Renal cortex interstitium (tissue), 11 donors: ENCODE data around the gene LEFTY1. TPM values are rescaled to one million over a fixed set of nuclear protein-coding genes. Genes with fewer than 3 reads are reported as not detected.

ENCODE experiments used
- DNase-seq, 11 donors: peaks; one replicate each; pipeline ENCODE4 v3.0.0-alpha.2; 2013; ENCODE audit warnings: low read depth in 9 of 11, low spot score in 4 of 11; ENCODE audit errors: extremely low read depth in 1 of 11
- polyA plus RNA-seq, 3 donors: library from polyadenylated mRNA; unstranded; fragments of 120-200 nt; gene quantifications; one replicate each; pipeline ENCODE4 v1.2.1, GENCODE V29; 2013; ENCODE audit not compliant: insufficient read length in 3 of 3

LEFTY1 gene
- polyA plus RNA-seq, 3 donors: 4.2 to 5.5 (median 4.8) TPM

- DNase-seq: no peak
These were observed 8.3 kb downstream of the LEFTY1 start for GRCh38 chr1:225880636-225881035.

GRCh38 chr1:225880222-225880588, 8.7 kb downstream of the LEFTY1 start:
- DNase-seq: no peak

- DNase-seq: no peak
These were observed 9.3 kb downstream of the LEFTY1 start for GRCh38 chr1:225879521-225880221.

GRCh38 chr1:225878282-225878681, 10.7 kb downstream of the LEFTY1 start:
- no peak for DNase-seq

- DNase-seq: no peak
These were observed 11.4 kb downstream of the LEFTY1 start for GRCh38 chr1:225877580-225877979.

- DNase-seq: no peak
These were observed 11.9 kb downstream of the LEFTY1 start for GRCh38 chr1:225876900-225877510.

GRCh38 chr1:225875044-225875815, 13.7 kb downstream of the LEFTY1 start:
- DNase-seq: no peak

- DNase-seq: no peak
These were observed 14.5 kb downstream of the LEFTY1 start for GRCh38 chr1:225874431-225874830.

- DNase-seq: no peak
These were observed 15.6 kb downstream of the LEFTY1 start for GRCh38 chr1:225873281-225873850.

- DNase-seq: no peak
These were observed 16.9 kb downstream of the LEFTY1 start for GRCh38 chr1:225872075-225872430.

GRCh38 chr1:225871359-225872074, 17.4 kb downstream of the LEFTY1 start:
- DNase-seq: no peak

- no peak for DNase-seq
These were observed 18.0 kb downstream of the LEFTY1 start for GRCh38 chr1:225870911-225871310.

GRCh38 chr1:225868631-225869330, 20.2 kb downstream of the LEFTY1 start:
- no peak for DNase-seq

GRCh38 chr1:225866981-225867380, 22.0 kb downstream of the LEFTY1 start:
- no peak for DNase-seq

- DNase-seq: no peak
These were observed 22.7 kb downstream of the LEFTY1 start for GRCh38 chr1:225866061-225866837.

GRCh38 chr1:225865514-225865913, 23.4 kb downstream of the LEFTY1 start:
- DNase-seq: no peak

GRCh38 chr1:225863167-225863566, 25.8 kb downstream of the LEFTY1 start:
- no peak for DNase-seq

- DNase-seq: no peak
These were observed 26.4 kb downstream of the LEFTY1 start for GRCh38 chr1:225862581-225862950.
